ENCODE data around the gene KRT37.

- no peak for TF ChIP-seq CTCF (IDR thresholded peaks at IDR 0.05; ENCODE audit: low read depth, low read length)
- TF ChIP-seq EZH2phosphoT487 (IDR thresholded peaks at IDR 0.05; ENCODE audit: low read depth), result no peak
These were observed 36.7 kb downstream of the KRT37 start for GRCh38 chr17:41387670-41388069.

All from OCI-LY3 (cell line).